Measurements from ENCODE around the gene CLDN3. TPM values are rescaled to one million over a fixed set of nuclear protein-coding genes. Genes with fewer than 3 reads are reported as not detected.

The CLDN3 gene
- total RNA-seq, 1 donor from 2014 or later, result 0.19 TPM

- Mint-ChIP-seq H3K9me3 (no peaks in the 10 kb centered on the region), H3K4me1 (no peaks in the 10 kb centered on the region), H3K4me3 (no peak overlapping the region), H3K27me3 (ENCODE audit: low read depth) (peaks cover 39% of the 10 kb centered on the region), H3K36me3 (ENCODE audit: low read depth) (no peaks in the 10 kb centered on the region), H3K27ac (ENCODE audit: unreplicated experiment) (no peak overlapping the region)
- TF ChIP-seq CTCF (conservative IDR thresholded peaks at IDR 0.05), result no peak
- DNase-seq (ENCODE audit: low read depth, low spot score), result no peak
Measured at GRCh38 chr7:73773700-73774517, 3.8 kb upstream of the CLDN3 start.

- DNase-seq (ENCODE audit: low read depth, low spot score), result no peak
- TF ChIP-seq CTCF (conservative IDR thresholded peaks at IDR 0.05), result no peak
- H3K9me3 Mint-ChIP-seq, result no peaks in the 10 kb centered on the region
- H3K4me1 Mint-ChIP-seq, result no peaks in the 10 kb centered on the region
- peak overlapping the region; percentile 38 for H3K4me3 Mint-ChIP-seq
- H3K36me3 Mint-ChIP-seq (ENCODE audit: low read depth), result no peaks in the 10 kb centered on the region
- peaks cover 57% of the 10 kb centered on the region for H3K27me3 Mint-ChIP-seq (ENCODE audit: low read depth)
- no peak overlapping the region for H3K27ac Mint-ChIP-seq (ENCODE audit: unreplicated experiment)
Measured at GRCh38 chr7:73770860-73771670, 995 bp upstream of the CLDN3 start.

GRCh38 chr7:73769481-73770001 lies 529 bp downstream of the CLDN3 start:
- TF ChIP-seq CTCF (conservative IDR thresholded peaks at IDR 0.05), result no peak
- no peak for DNase-seq (ENCODE audit: low read depth, low spot score)
- Mint-ChIP-seq H3K4me3 (no peak overlapping the region), H3K9me3 (no peaks in the 10 kb centered on the region), H3K36me3 (ENCODE audit: low read depth) (no peaks in the 10 kb centered on the region), H3K27me3 (ENCODE audit: low read depth) (peaks cover 57% of the 10 kb centered on the region), H3K27ac (ENCODE audit: unreplicated experiment) (no peak overlapping the region), H3K4me1 (no peaks in the 10 kb centered on the region)

GRCh38 chr7:73768641-73769480 lies 1.2 kb downstream of the CLDN3 start:
- peaks cover 57% of the 10 kb centered on the region for H3K27me3 Mint-ChIP-seq (ENCODE audit: low read depth)
- no peak for DNase-seq (ENCODE audit: low read depth, low spot score)
- no peak overlapping the region for H3K4me3 Mint-ChIP-seq
- no peak overlapping the region for H3K27ac Mint-ChIP-seq (ENCODE audit: unreplicated experiment)
- no peaks in the 10 kb centered on the region for H3K4me1 Mint-ChIP-seq
- no peak for TF ChIP-seq CTCF (conservative IDR thresholded peaks at IDR 0.05)
- no peaks in the 10 kb centered on the region for H3K9me3 Mint-ChIP-seq
- H3K36me3 Mint-ChIP-seq (ENCODE audit: low read depth), result no peaks in the 10 kb centered on the region

Measured in neural crest cell (in vitro differentiated cells).